ENCODE measurements around the gene BRD3.

GRCh38 chr9:134052491-134052890, 15.3 kb downstream of the BRD3 start:
- TF ChIP-seq, protein P1, sequence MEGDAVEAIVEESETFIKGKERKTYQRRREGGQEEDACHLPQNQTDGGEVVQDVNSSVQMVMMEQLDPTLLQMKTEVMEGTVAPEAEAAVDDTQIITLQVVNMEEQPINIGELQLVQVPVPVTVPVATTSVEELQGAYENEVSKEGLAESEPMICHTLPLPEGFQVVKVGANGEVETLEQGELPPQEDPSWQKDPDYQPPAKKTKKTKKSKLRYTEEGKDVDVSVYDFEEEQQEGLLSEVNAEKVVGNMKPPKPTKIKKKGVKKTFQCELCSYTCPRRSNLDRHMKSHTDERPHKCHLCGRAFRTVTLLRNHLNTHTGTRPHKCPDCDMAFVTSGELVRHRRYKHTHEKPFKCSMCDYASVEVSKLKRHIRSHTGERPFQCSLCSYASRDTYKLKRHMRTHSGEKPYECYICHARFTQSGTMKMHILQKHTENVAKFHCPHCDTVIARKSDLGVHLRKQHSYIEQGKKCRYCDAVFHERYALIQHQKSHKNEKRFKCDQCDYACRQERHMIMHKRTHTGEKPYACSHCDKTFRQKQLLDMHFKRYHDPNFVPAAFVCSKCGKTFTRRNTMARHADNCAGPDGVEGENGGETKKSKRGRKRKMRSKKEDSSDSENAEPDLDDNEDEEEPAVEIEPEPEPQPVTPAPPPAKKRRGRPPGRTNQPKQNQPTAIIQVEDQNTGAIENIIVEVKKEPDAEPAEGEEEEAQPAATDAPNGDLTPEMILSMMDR (IDR thresholded peaks at IDR 0.05 in 4 of 5, conservative IDR thresholded peaks at IDR 0.05 in 1 of 5), result no peak
- TF ChIP-seq POLR2A (IDR thresholded peaks at IDR 0.05), result no peak
